CD8-positive, alpha-beta memory T cell (primary cell): Measurements from ENCODE around the gene CNP. TPM values are rescaled to one million over a fixed set of nuclear protein-coding genes. Genes with fewer than 3 reads are reported as not detected.

Experiments used
- CTCF ChIA-PET: fragments of 350-600 bp; sonication (Branson Sonifier 250); formaldehyde crosslinking; loops from one replicate; lab custom pipeline; 2021; ENCODE audit warnings: antibody characterized with exemption; lab: Charles Lee
- POLR2A ChIA-PET: fragments of 350-600 bp; sonication (Branson Sonifier 250); formaldehyde crosslinking; loops from one replicate; lab custom pipeline; 2021; ENCODE audit warnings: antibody characterized with exemption; lab: Charles Lee
- DNase-seq, 5 donors: peaks; one replicate each; pipeline versions ENCODE4 v3.0.0 to v3.0.0-alpha.2; 2020 to 2022; ENCODE audit warnings: mixed read lengths in 1 of 5
- H3K27ac ChIP-seq: one replicate; pipeline ENCODE4 v1.7.0; 2013; ENCODE audit warnings: low read depth, mild to moderate bottlenecking, low read length, moderate library complexity
- H3K27me3 ChIP-seq: 2 replicates; pipeline ENCODE4 v1.7.0; 2013; ENCODE audit warnings: low read length, mild to moderate bottlenecking; ENCODE audit not compliant: insufficient read depth, poor library complexity, severe bottlenecking
- H3K36me3 ChIP-seq: 2 replicates; pipeline ENCODE4 v1.7.0; 2013; ENCODE audit warnings: mild to moderate bottlenecking, low read length, moderate library complexity; ENCODE audit not compliant: insufficient read depth
- H3K4me1 ChIP-seq: 2 replicates; pipeline ENCODE4 v1.7.0; 2013; ENCODE audit warnings: mild to moderate bottlenecking, low read length, moderate library complexity; ENCODE audit not compliant: insufficient read depth
- H3K4me3 ChIP-seq: 2 replicates; pipeline ENCODE4 v1.7.0; 2013; ENCODE audit warnings: mild to moderate bottlenecking, low read length
- H3K9me3 ChIP-seq: 2 replicates; pipeline ENCODE4 v1.7.0; 2013; ENCODE audit warnings: mild to moderate bottlenecking, low read length
- H3K27ac Mint-ChIP-seq, 8 donors: one replicate each; pipeline ENCODE4 v1.8.0; 2020 to 2021; ENCODE audit warnings: mixed read lengths in 8 of 8, mild to moderate bottlenecking in 6 of 8, inconsistent platforms in 3 of 8, moderate library complexity in 3 of 8
- H3K27me3 Mint-ChIP-seq, 2 donors: one replicate each; pipeline ENCODE4 v1.8.0; 2020 to 2021; ENCODE audit warnings: mixed read lengths in 2 of 2, mild to moderate bottlenecking in 1 of 2, moderate library complexity in 1 of 2
- H3K36me3 Mint-ChIP-seq, 3 donors: one replicate each; pipeline ENCODE4 v1.8.0; 2020 to 2021; ENCODE audit warnings: mixed read lengths in 3 of 3, inconsistent platforms in 1 of 3, mild to moderate bottlenecking in 1 of 3
- H3K4me1 Mint-ChIP-seq, 3 donors: one replicate each; pipeline ENCODE4 v1.8.0; 2020 to 2021; ENCODE audit warnings: mixed read lengths in 3 of 3, inconsistent platforms in 1 of 3, mild to moderate bottlenecking in 1 of 3
- H3K4me3 Mint-ChIP-seq, 7 donors: one replicate each; pipeline ENCODE4 v1.8.0; 2020 to 2021; ENCODE audit warnings: mixed read lengths in 7 of 7, mild to moderate bottlenecking in 6 of 7, moderate library complexity in 4 of 7, inconsistent platforms in 2 of 7
- H3K9me3 Mint-ChIP-seq, 5 donors: one replicate each; pipeline ENCODE4 v1.8.0; 2020 to 2022; ENCODE audit warnings: mixed read lengths in 5 of 5, mild to moderate bottlenecking in 3 of 5, moderate library complexity in 2 of 5, inconsistent platforms in 1 of 5
- polyA plus RNA-seq: library from polyadenylated mRNA; unstranded; fragments of 300-500 nt; fragmentation: Illumina TruSeq; gene quantifications from one replicate; pipeline ENCODE4 v1.2.3, GENCODE V29; 2021
- total RNA-seq, 2 experiments: library from RNA; stranded (reverse); gene quantifications; one replicate each; pipeline ENCODE4 v1.2.3, GENCODE V29; 2021

Gene CNP
- total and polyA plus RNA-seq, 3 experiments from 2014 or later = 35.3 to 71.6 (median 70.3) TPM

DNA sequence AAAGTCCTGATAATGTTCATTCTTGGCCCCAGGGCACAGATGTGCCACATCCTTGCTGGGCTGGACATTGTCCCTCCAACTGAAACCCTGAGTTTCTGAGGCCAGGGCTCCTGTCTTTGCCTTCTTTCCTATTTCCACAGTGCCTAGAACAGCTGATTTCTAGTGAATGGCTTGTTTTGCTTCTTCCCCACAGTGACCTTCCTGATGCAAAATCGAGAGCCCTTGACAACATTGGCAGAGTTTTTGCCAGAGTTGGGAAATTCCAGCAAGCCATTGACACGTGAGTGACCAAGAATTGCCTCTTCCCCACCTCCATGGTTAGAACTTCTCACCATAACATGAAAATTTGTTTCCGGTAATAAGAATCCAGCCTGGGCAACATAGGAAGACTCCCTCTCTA, 21.7 kb upstream of the CNP start:
- no peaks in the 10 kb centered on the region for H3K36me3 Mint-ChIP-seq
- no peaks in the 10 kb centered on the region for H3K9me3 Mint-ChIP-seq
- POLR2A ChIA-PET = no interaction called here

DNA sequence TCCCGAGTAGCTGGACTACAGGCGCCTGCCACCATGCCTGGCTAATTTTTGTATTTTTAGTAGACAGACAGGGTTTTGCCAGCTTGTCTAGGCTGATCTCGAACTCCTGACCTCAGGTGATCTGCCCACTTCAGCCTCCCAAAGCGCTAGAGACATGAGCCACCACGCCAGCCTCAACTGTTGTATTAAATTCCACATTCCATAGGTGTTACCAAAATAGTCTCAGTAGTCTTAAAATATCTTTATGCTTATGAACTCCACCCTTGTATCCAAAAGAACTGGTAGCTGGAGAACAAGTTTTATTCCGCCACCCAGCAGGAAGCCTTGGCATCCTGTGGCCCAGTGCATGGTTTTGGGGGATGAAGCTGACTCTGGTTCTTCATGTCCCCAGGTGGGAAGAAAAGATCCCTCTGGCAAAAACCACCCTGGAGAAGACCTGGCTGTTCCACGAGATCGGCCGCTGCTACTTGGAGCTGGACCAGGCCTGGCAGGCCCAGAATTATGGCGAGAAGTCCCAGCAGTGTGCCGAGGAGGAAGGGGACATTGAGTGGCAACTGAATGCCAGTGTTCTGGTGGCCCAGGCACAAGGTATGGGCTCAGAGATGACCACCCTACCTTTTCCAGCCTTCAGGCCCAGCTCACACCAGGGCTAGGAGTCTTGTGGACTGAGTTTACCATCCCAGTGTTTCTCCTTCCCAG, 17.7 kb upstream of the CNP start:
- no peak overlapping the region for H3K4me3 Mint-ChIP-seq
- H3K36me3 ChIP-seq = no peaks in the 10 kb centered on the region
- CTCF ChIA-PET = interaction anchor here (1.7 kb wide), 1 partner anchor 14 kb away, joined by 5 read pairs; no protein-coding TSS in a partner anchor
- POLR2A ChIA-PET = no interaction called here
- no peak overlapping the region for H3K4me3 ChIP-seq
- no peaks in the 10 kb centered on the region for H3K27me3 ChIP-seq
- no peak overlapping the region for H3K27ac Mint-ChIP-seq
- H3K4me1 ChIP-seq = no peaks in the 10 kb centered on the region
- no peaks in the 10 kb centered on the region for H3K36me3 Mint-ChIP-seq
- no peaks in the 10 kb centered on the region for H3K27me3 Mint-ChIP-seq
- no peaks in the 10 kb centered on the region for H3K4me1 Mint-ChIP-seq
- no peaks in the 10 kb centered on the region for H3K9me3 ChIP-seq
- no peak overlapping the region for H3K27ac ChIP-seq
- no peaks in the 10 kb centered on the region for H3K9me3 Mint-ChIP-seq
- DNase-seq = no peak

More for the DNA sequence above, 21.7 kb upstream of the CNP start:
- H3K4me3 ChIP-seq = no peak overlapping the region
- CTCF ChIA-PET = no interaction called here
- no peaks in the 10 kb centered on the region for H3K36me3 ChIP-seq
- H3K9me3 ChIP-seq = no peaks in the 10 kb centered on the region
- no peak overlapping the region for H3K27ac Mint-ChIP-seq
- H3K4me1 Mint-ChIP-seq = no peaks in the 10 kb centered on the region
- H3K4me1 ChIP-seq = no peaks in the 10 kb centered on the region
- H3K27ac ChIP-seq = no peak overlapping the region
- H3K27me3 ChIP-seq = no peaks in the 10 kb centered on the region
- H3K4me3 Mint-ChIP-seq = no peak overlapping the region
- H3K27me3 Mint-ChIP-seq = peaks cover 0 to 1% of the 10 kb centered on the region in 2 donors
- DNase-seq = no peak

DNA sequence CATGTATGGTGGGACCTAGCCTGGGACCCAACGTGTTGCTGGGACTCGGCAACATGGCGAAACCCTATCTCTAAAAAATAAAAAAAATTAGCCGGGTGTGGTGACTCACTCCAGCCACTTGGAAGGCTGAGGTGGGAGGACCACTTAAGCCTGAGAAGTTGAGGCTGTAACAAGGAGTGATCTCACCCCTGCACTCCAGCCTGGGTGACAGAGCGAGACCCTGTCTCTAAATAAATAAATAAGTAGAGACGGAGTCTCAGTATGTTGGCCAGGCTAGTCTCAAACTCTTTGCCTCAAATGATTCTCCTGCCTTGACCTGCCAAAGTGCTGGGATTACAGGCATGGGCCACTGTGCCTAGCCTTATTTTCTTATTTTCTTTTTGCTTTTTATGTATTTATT, 10.1 kb upstream of the CNP start:
- ChIA-PET POLR2A (no interaction called here), CTCF (no interaction called here)
- Mint-ChIP-seq H3K9me3 (no peaks in the 10 kb centered on the region), H3K27me3 (peaks cover 0 to 2% of the 10 kb centered on the region in 2 donors), H3K4me3 (no peak overlapping the region), H3K27ac (no peak overlapping the region), H3K36me3 (no peaks in the 10 kb centered on the region), H3K4me1 (no peaks in the 10 kb centered on the region)
- Histone ChIP-seq H3K36me3 (no peaks in the 10 kb centered on the region), H3K27ac (no peak overlapping the region), H3K9me3 (no peaks in the 10 kb centered on the region), H3K27me3 (no peaks in the 10 kb centered on the region), H3K4me3 (no peak overlapping the region), H3K4me1 (no peaks in the 10 kb centered on the region)
- no peak for DNase-seq

DNA sequence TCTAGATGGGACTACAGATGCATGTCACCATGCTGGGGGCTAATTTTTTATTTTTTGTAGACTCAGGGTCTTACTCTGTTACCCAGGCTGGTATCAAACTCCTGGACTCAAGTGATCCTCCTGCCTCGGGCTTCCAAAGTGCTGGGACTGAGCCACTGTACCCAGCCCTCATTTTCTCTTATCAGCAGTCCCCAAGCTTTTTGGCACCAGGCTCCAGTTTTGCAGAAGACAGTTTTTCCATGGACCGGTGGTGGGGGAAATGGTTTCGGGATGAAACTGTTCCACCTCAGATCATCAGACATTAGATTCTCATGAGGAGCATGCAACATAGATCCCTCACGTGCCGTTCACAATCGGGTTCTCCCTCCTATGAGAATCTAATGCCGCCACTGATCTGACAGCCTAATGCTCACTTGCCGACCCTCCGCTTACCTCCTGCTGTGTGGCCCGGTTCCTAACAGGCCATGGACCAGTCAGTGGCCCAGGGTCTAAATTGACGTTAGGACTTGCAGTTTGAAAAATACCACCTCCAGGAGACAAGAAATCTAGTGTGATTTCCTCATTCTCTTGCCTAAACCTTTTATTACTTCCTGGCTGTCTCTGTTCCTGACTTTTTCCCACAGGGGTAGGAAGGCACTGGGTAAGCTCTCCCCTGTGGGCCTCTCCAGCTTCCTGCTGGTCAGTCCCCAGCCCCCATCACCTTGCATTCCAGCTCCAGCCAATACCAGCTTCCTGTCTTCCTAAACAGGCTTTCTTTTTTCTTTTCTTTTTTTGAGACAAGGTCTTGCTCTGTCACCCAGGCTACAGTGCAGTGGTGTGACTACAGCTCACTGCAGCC, 9.3 kb upstream of the CNP start:
- Mint-ChIP-seq H3K27ac (no peak overlapping the region), H3K36me3 (no peaks in the 10 kb centered on the region), H3K4me3 (no peak overlapping the region), H3K9me3 (no peaks in the 10 kb centered on the region), H3K4me1 (no peaks in the 10 kb centered on the region), H3K27me3 (peaks cover 0 to 2% of the 10 kb centered on the region in 2 donors)
- Histone ChIP-seq H3K27ac (no peak overlapping the region), H3K36me3 (no peaks in the 10 kb centered on the region), H3K9me3 (no peaks in the 10 kb centered on the region), H3K4me3 (no peak overlapping the region), H3K27me3 (no peaks in the 10 kb centered on the region), H3K4me1 (no peaks in the 10 kb centered on the region)
- ChIA-PET POLR2A (no interaction called here), CTCF (no interaction called here)
- no peak for DNase-seq

DNA sequence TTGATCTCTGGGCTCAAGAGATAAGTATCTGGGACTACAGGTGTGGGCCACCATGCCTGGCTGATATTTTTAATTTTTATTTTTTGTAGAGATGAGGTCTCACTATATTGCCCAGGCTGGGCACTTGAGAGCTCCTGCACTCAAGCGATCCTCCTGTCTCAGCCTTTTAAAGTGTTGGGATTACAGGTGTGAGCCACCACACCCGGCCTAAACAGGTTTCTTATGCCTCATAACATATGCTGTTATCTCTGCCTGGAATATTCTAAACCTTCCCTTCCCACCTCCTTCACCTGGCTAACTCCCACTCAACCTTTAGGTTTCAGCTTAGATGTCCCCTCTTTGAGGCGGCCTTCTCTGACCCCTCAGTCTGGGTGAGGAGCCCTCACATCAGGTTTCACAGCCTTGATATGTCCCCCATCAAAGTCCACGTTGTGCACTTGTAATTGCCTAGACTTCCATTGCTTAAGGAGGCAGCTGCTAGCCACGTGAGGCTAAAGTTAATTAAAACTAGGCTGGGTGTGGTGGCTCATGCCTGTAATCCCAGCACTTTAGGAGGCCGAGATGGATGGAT, 8.6 kb upstream of the CNP start:
- Histone ChIP-seq H3K4me1 (no peaks in the 10 kb centered on the region), H3K4me3 (no peak overlapping the region), H3K27ac (no peak overlapping the region), H3K9me3 (no peaks in the 10 kb centered on the region), H3K27me3 (no peaks in the 10 kb centered on the region), H3K36me3 (no peaks in the 10 kb centered on the region)
- POLR2A ChIA-PET = no interaction called here
- CTCF ChIA-PET = no interaction called here
- peaks cover 0 to 2% (median 0%) of the 10 kb centered on the region in 3 donors for H3K4me1 Mint-ChIP-seq
- no peaks in the 10 kb centered on the region for H3K36me3 Mint-ChIP-seq
- no peak overlapping the region for H3K4me3 Mint-ChIP-seq
- H3K27me3 Mint-ChIP-seq = peaks cover 0 to 2% of the 10 kb centered on the region in 2 donors
- H3K27ac Mint-ChIP-seq = no peak overlapping the region
- DNase-seq = no peak
- H3K9me3 Mint-ChIP-seq = no peaks in the 10 kb centered on the region

DNA sequence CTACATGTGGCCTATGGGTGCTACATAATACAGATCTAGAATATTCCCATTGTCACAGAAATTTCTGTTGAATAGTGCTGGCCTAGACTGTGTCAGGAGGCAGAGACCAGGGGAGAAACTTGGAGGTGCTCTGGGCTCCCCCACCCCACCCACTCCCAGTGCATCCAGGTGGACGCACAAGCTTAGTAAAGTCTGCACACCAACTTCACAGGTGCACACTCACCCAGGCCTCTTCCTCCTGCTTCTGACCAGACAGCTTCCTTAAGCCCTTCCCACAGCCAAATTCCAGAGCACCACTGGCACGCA, 7.6 kb upstream of the CNP start:
- no peak overlapping the region for H3K4me3 Mint-ChIP-seq
- CTCF ChIA-PET = no interaction called here
- H3K9me3 ChIP-seq = no peaks in the 10 kb centered on the region
- no peak overlapping the region for H3K27ac ChIP-seq
- peaks cover 0 to 3% (median 0%) of the 10 kb centered on the region in 3 donors for H3K4me1 Mint-ChIP-seq
- peaks cover 0 to 2% of the 10 kb centered on the region in 2 donors for H3K27me3 Mint-ChIP-seq
- no peak for DNase-seq
- H3K36me3 ChIP-seq = no peaks in the 10 kb centered on the region
- no peaks in the 10 kb centered on the region for H3K4me1 ChIP-seq
- peak overlapping the region in 1 of 8 donors; percentile 38 for H3K27ac Mint-ChIP-seq
- H3K9me3 Mint-ChIP-seq = no peaks in the 10 kb centered on the region
- no peaks in the 10 kb centered on the region for H3K36me3 Mint-ChIP-seq
- no peaks in the 10 kb centered on the region for H3K27me3 ChIP-seq
- no peak overlapping the region for H3K4me3 ChIP-seq
- POLR2A ChIA-PET = no interaction called here

DNA sequence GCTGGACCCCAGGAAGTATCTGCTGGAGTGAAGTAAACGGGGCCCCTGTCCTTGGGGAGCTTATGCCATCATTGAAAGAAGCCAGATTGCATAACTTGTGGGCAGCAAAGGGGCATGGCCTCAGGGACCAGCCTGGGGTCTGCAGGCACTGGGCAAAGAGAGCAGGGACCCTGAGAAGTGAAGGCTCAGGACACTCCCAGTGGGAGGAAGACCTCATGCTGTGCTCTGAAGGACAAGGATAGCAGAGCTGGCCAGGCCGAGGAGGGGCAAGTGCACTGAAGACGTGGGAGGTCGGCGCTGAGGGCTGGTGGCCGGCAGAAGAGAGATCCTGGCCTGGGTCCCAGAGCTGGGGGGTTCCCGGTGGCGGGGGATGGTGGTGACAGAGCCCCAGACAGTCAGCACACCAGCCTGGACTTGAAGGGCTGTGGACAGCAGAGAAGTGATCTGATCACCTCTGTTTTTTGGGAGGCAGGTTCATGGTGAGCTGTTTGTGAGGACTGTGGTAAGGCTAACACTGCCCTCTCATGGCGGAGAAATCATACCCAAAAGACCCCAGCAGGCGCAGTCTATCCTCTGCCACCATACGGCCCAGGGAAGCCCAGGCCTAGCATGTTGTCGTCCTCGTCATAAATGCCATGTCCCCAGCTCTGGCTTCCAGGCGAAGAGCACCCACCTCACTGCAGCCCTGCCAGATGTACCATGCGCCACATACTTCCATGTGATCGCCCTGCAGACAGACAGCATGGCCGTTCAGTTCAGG, 7.1 kb upstream of the CNP start:
- Mint-ChIP-seq H3K4me3 (no peak overlapping the region), H3K27ac (peak overlapping the region in 1 of 8 donors; percentile 38), H3K4me1 (peaks cover 0 to 3% (median 0%) of the 10 kb centered on the region in 3 donors), H3K9me3 (no peaks in the 10 kb centered on the region), H3K36me3 (no peaks in the 10 kb centered on the region), H3K27me3 (peaks cover 0 to 2% of the 10 kb centered on the region in 2 donors)
- ChIA-PET CTCF (no interaction called here), POLR2A (no interaction called here)
- Histone ChIP-seq H3K27ac (no peak overlapping the region), H3K9me3 (no peaks in the 10 kb centered on the region), H3K4me1 (no peaks in the 10 kb centered on the region), H3K36me3 (no peaks in the 10 kb centered on the region), H3K27me3 (no peaks in the 10 kb centered on the region), H3K4me3 (no peak overlapping the region)
- no peak for DNase-seq
